HEK293 (cell line): Measurements from ENCODE around the gene UFD1.

Experiments used
- SP7 ChIP-seq: fragments of 450-650 bp; formaldehyde crosslinking; IDR thresholded peaks from 2 replicates; pipeline ENCODE4 v1.5.1; 2016; ENCODE audit warnings: missing biosample characterization, missing genetic modification characterization
- ZBTB1 ChIP-seq: fragments of 450-650 bp; formaldehyde crosslinking; IDR thresholded peaks from 2 replicates; pipeline ENCODE4 v1.5.1; 2016; ENCODE audit warnings: missing biosample characterization, missing genetic modification characterization
- ZBTB48 ChIP-seq: fragments of 450-650 bp; formaldehyde crosslinking; IDR thresholded peaks from 2 replicates; pipeline ENCODE4 v1.5.1; 2016; ENCODE audit warnings: missing biosample characterization, missing genetic modification characterization
- ZFP3 ChIP-seq: fragments of 450-650 bp; formaldehyde crosslinking; IDR thresholded peaks from 2 replicates; pipeline ENCODE4 v1.5.1; 2016; ENCODE audit warnings: low read depth, missing biosample characterization, missing genetic modification characterization
- ZNF155 ChIP-seq: fragments of 450-650 bp; formaldehyde crosslinking; IDR thresholded peaks from 2 replicates; pipeline ENCODE4 v1.5.1; 2016; ENCODE audit warnings: missing biosample characterization, missing genetic modification characterization
- ZNF274 ChIP-seq, 2 experiments: fragments of 200-500 bp in 1 of 2; fragments of 450-650 bp in 1 of 2; sonication (Bioruptor generic) in 1 of 2; formaldehyde crosslinking in 1 of 2; IDR thresholded peaks; 2 replicates each; pipeline versions ENCODE4 v1.5.1 to v1.6.1; 2014 to 2016; ENCODE audit warnings: borderline replicate concordance in 1 of 2, inconsistent platforms in 1 of 2, low read length in 1 of 2, missing biosample characterization in 1 of 2, missing genetic modification characterization in 1 of 2
- ZNF391 ChIP-seq: fragments of 450-650 bp; formaldehyde crosslinking; IDR thresholded peaks from 2 replicates; pipeline ENCODE4 v1.5.1; 2016; ENCODE audit warnings: low read depth, missing biosample characterization, missing genetic modification characterization, borderline replicate concordance
- ZNF585B ChIP-seq: fragments of 450-650 bp; formaldehyde crosslinking; IDR thresholded peaks from 2 replicates; pipeline ENCODE4 v1.5.1; 2016; ENCODE audit warnings: missing biosample characterization, missing genetic modification characterization
- ZNF701 ChIP-seq: fragments of 450-650 bp; formaldehyde crosslinking; IDR thresholded peaks from 2 replicates; pipeline ENCODE4 v1.5.1; 2016; ENCODE audit warnings: missing biosample characterization, missing genetic modification characterization
- TF ChIP-seq, protein P1 (sequence below): fragments of 450-650 bp; formaldehyde crosslinking; IDR thresholded peaks from 2 replicates; pipeline ENCODE4 v1.5.1; 2016; ENCODE audit warnings: missing biosample characterization, missing genetic modification characterization
- TF ChIP-seq, protein P2 (sequence below): fragments of 450-650 bp; formaldehyde crosslinking; IDR thresholded peaks from 2 replicates; pipeline ENCODE4 v1.5.1; 2016; ENCODE audit warnings: missing biosample characterization, missing genetic modification characterization

GRCh38 chr22:19507534-19507861, 28.5 kb upstream of the UFD1 start:
- TF ChIP-seq, protein P1, sequence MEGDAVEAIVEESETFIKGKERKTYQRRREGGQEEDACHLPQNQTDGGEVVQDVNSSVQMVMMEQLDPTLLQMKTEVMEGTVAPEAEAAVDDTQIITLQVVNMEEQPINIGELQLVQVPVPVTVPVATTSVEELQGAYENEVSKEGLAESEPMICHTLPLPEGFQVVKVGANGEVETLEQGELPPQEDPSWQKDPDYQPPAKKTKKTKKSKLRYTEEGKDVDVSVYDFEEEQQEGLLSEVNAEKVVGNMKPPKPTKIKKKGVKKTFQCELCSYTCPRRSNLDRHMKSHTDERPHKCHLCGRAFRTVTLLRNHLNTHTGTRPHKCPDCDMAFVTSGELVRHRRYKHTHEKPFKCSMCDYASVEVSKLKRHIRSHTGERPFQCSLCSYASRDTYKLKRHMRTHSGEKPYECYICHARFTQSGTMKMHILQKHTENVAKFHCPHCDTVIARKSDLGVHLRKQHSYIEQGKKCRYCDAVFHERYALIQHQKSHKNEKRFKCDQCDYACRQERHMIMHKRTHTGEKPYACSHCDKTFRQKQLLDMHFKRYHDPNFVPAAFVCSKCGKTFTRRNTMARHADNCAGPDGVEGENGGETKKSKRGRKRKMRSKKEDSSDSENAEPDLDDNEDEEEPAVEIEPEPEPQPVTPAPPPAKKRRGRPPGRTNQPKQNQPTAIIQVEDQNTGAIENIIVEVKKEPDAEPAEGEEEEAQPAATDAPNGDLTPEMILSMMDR (tag by site-specific recombination): no peak
- no peak for TF ChIP-seq ZBTB1 (tag by site-specific recombination)
- TF ChIP-seq ZNF155 (tag by site-specific recombination): no peak
- no peak for TF ChIP-seq ZNF391
- no peak for TF ChIP-seq SP7
- no peak for TF ChIP-seq ZNF701
- TF ChIP-seq ZBTB48 (tag by site-specific recombination): no peak
- no peak for TF ChIP-seq ZNF274 (IDR thresholded peaks at IDR 0.05; ENCODE audit: low read length)
- TF ChIP-seq ZNF274 (tag by site-specific recombination; IDR thresholded peaks at IDR 0.05; ENCODE audit: borderline replicate concordance): no peak
- no peak for TF ChIP-seq ZFP3 (tag by site-specific recombination)
- TF ChIP-seq, protein P2, sequence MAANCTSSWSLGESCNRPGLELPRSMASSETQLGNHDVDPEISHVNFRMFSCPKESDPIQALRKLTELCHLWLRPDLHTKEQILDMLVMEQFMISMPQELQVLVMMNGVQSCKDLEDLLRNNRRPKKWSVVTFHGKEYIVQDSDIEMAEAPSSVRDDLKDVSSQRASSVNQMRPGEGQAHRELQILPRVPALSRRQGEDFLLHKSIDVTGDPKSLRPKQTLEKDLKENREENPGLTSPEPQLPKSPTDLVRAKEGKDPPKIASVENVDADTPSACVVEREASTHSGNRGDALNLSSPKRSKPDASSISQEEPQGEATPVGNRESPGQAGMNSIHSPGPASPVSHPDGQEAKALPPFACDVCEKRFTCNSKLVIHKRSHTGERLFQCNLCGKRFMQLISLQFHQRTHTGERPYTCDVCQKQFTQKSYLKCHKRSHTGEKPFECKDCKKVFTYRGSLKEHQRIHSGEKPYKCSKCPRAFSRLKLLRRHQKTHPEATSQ: no peak
- no peak for TF ChIP-seq ZNF585B (tag by site-specific recombination)
